Measurements from ENCODE around the gene MTERF1. TPM values are rescaled to one million over a fixed set of nuclear protein-coding genes. Genes with fewer than 3 reads are reported as not detected.
"Not testable (repeated sequence)": the region's sequence is repeated elsewhere in the genome, so short reads cannot be mapped to it uniquely, and the experiment has no call there.

Gene MTERF1
- total RNA-seq, 1 experiment from 2014 or later: 19.1 TPM

DNA sequence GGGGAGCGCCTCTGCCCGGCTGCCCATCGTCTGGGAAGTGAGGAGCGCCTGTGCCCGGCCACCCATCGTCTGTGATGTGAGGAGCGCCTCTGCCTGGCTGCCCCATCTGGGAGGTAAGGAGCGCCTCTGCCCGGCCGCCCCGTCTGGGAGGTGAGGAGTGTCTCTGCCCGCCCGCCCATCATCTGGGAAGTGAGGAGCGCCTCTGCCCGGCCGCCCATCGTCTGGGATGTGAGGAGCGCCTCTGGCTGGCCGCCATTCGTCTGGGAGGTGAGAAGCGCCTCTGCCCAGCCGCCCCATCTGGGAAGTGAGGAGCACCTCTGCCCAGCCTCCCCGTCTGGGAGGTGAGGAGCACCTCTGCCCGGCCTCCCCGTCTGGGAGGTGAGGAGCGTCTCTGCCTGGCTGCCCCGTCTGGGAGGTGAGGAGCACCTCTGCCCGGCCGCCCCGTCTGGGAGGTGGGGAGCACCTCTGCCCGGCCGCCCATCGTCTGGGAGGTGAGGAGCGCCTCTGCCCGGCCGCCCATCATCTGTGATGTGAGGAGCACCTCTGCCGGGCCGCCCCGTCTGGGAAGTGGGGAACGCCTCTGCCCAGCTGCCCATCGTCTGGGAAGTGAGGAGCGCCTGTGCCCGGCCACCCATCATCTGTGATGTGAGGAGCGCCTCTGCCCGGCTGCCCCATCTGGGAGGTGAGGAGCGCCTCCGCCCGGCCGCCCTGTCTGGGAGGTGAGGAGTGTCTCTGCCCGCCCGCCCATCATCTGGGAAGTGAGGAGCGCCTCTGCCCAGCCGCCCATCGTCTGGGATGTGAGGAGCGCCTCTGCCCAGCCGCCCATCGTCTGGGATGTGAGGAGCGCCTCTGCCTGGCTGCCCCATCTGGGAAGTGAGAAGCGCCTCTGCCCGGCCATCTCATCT is 8.0 kb upstream of the MTERF1 start:
- DNase-seq (ENCODE audit: low spot score); in situ Hi-C loops (cut with HindIII; ENCODE audit: low sequenced_read_pairs): not testable (repeated sequence)

DNA sequence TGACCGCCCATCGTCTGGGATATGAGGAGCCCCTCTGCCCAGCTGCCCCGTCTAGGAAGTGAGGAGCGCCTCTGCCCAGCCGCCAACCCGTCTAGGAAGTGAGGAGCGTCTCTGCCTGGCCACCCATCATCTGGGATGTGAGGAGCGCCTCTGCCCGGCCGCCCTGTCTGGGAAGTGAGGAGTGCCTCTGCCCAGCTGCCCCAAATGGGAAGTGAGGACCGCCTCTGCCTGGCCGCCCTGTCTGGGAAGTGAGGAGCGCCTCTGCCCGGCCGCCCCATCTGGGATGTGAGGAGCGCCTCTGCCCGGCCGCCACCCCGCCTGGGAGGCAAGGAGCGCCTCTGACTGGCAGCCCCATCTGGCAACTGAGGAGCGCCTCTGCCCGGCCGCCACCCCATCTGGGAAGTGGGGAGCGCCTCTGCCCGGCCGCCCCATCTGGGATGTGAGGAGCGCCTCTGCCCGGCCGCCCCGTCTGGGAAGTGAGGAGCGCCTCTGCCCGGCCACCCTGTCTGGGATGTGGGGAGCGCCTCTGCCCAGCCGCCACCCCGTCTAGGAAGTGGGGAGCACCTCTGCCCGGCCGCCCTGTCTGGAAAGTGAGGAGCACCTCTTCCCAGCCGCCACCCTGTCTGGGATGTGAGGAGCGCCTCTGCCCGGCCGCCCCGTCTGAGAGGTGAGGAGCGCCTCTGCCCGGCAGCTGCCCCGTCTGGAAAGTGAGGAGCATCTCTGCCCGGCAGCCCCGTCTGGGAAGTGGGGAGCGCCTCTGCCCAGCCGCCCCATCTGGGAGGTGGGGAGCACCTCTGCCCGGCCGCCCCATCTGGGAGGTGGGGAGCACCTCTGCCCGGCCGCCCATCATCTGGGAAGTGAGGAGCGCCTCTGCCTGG is 7.1 kb upstream of the MTERF1 start:
- in situ Hi-C loops (cut with HindIII; ENCODE audit: low sequenced_read_pairs); DNase-seq (ENCODE audit: low spot score): not testable (repeated sequence)

DNA sequence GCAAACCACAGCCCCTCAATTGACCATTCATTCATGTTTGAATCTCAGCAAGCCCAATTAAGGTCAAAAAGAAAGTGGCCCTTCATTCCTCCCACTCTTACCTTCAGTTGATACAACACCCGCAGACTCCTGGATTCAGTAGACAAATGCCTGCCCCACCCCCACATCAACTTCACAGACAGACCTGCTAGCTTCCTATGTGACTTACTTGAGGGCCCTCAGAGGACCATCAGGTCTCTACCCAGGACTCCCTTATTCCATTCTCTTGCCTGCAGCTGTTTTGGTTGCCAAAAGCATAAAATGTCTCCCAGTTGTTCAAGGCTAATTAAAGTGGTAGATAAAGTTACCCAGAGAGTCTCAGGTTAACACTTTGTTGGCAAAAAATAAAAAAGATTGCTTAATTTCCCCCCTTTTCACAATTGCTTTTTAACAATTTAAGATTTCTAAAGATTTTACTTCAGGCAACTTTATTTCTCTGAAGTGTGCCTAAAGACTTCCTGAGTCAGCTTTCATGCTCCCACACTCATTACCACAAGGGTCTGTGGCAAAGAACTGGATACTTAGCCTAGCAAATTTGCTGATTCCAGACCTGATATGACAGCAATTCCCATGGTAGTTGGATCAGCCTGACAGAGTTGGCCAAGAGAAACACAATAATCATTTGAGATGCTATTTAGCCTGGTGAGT is 3.3 kb upstream of the MTERF1 start:
- in situ Hi-C loops (cut with HindIII; ENCODE audit: low sequenced_read_pairs): no loop called here
- no peak for DNase-seq (ENCODE audit: low spot score)

GRCh38 chr7:91880016-91880412 is 488 bp downstream of the MTERF1 start:
- no peak for DNase-seq (ENCODE audit: low spot score)
- in situ Hi-C loops (cut with HindIII; ENCODE audit: low sequenced_read_pairs): no loop called here

- in situ Hi-C loops (cut with HindIII; ENCODE audit: low sequenced_read_pairs): no loop called here
- DNase-seq (ENCODE audit: low spot score): no peak
These were observed 3.9 kb downstream of the MTERF1 start for GRCh38 chr7:91876391-91877133.

- in situ Hi-C loops (cut with HindIII; ENCODE audit: low sequenced_read_pairs): no loop called here
- DNase-seq (ENCODE audit: low spot score): no peak
These were observed 4.7 kb downstream of the MTERF1 start for GRCh38 chr7:91875851-91876250.

GRCh38 chr7:91872928-91873327 is 7.6 kb downstream of the MTERF1 start:
- in situ Hi-C loops (cut with HindIII; ENCODE audit: low sequenced_read_pairs): no loop called here
- no peak for DNase-seq (ENCODE audit: low spot score)

DNA sequence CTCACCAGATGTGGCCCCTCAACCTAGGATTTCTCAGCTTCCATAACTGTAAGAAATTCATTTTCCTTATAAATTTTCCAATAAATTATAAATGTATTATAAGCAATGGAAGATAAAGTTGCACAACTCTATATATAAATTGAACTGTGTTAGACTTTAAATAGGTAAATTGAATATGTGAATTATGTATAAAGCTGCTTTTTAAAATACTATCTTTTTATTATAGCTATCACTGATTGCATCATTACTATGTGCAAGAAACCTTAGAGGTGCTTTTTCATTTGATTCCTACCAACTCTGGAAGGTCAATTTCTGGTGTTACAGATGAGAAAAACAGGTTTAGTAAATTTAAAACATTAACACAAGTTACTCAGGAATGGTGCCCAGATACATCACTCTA is 8.4 kb downstream of the MTERF1 start:
- in situ Hi-C loops (cut with HindIII; ENCODE audit: low sequenced_read_pairs): no loop called here
- DNase-seq (ENCODE audit: low spot score): no peak

- no peak for DNase-seq (ENCODE audit: low spot score)
- in situ Hi-C loops (cut with HindIII; ENCODE audit: low sequenced_read_pairs): no loop called here
These were observed 10.8 kb downstream of the MTERF1 start for GRCh38 chr7:91869661-91870060.

DNA sequence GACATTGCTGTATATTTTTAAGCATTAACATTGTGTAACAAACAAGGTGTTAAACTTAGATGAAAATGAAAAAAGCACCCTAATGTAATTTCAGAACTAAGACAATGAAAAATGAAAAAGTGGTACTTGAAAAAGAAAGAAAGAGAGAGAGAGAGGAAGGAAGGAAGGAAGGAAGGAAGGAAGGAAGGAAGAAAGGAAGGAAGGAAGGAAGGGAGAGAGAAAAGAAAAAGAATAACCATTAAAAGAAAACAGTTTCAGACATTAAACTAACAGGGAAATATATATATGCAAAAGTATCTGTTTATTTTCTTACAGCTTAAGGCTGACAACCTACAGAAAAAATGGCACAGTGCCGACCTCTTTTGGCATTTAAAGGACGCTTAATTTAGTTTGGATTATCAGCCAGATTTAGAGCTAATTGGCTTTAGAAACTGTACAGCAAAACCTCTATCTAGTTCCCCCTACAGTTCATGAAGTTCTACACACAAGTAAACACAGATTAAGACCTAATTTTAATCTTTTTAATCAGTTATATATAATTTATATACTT is 13.8 kb downstream of the MTERF1 start:
- in situ Hi-C loops (cut with HindIII; ENCODE audit: low sequenced_read_pairs): no loop called here
- DNase-seq (ENCODE audit: low spot score): no peak

DNA sequence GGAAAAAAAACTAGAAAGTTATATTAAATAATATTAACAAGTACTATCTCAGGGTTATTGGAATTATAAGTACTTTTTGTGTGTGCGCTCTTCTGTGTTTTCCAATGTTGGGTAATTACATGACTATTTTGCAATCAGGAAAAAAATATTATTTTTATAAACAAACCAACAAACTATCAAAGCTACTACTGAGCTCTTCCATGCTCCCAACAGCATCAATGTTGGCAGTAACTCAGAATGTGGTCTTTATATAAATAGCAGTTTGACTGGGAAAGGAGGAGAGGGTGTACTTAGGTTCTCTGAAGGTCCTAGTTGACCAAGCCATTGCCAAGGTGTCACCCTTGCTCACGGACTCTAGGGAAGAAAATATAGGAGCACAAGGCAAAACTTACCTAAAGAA is 15.0 kb downstream of the MTERF1 start:
- DNase-seq (ENCODE audit: low spot score): no peak
- in situ Hi-C loops (cut with HindIII; ENCODE audit: low sequenced_read_pairs): no loop called here

DNA sequence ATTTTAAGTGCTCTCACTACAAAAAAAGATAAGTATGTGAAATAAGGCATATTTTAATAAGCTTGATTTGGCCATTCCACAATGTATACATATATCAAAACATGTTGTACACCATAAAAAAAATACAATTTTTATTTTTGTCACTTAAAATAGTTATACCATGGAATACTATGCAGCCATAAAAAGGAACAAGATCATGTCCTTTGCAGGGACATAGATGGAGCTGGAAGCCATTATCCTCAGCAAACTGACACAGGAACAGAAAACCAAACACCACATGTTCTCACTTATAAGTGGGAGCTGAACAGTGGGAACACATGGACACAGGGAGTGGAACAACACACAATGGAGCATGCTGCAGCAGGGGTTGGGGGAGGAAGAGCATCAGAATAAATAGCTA is 15.9 kb downstream of the MTERF1 start:
- in situ Hi-C loops (cut with HindIII; ENCODE audit: low sequenced_read_pairs): not testable (repeated sequence)

DNA sequence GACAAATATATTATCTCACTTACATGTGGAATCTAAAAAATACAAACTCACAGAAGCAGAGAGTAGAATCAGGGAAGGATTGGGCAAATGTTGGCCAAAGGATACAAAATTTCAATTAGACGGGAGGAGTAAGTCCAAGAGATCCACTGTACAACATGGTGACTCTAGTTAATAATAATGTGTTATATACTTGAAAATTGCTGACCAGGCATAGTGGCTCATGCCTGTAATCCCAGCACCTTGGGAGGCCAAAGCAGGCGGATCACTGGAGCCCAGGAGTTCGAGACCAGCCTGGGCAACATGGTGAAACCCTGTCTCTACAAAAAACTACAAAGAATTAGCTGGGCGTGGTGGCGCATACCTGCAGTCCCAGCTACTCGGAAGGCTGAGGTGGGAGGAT is 16.4 kb downstream of the MTERF1 start:
- in situ Hi-C loops (cut with HindIII; ENCODE audit: low sequenced_read_pairs): no loop called here
- no peak for DNase-seq (ENCODE audit: low spot score)

More for the DNA sequence above, 15.9 kb downstream of the MTERF1 start:
- not testable (repeated sequence) for DNase-seq (ENCODE audit: low spot score)

- in situ Hi-C loops (cut with HindIII; ENCODE audit: low sequenced_read_pairs): no loop called here
These were observed 28.2 kb downstream of the MTERF1 start for GRCh38 chr7:91852263-91852741.

GRCh38 chr7:91850455-91850854 is 30.0 kb downstream of the MTERF1 start:
- in situ Hi-C loops (cut with HindIII; ENCODE audit: low sequenced_read_pairs): no loop called here
- no peak for DNase-seq (ENCODE audit: low spot score)

More at GRCh38 chr7:91852263-91852741, 28.2 kb downstream of the MTERF1 start:
- no peak for DNase-seq (ENCODE audit: low spot score)

DNA sequence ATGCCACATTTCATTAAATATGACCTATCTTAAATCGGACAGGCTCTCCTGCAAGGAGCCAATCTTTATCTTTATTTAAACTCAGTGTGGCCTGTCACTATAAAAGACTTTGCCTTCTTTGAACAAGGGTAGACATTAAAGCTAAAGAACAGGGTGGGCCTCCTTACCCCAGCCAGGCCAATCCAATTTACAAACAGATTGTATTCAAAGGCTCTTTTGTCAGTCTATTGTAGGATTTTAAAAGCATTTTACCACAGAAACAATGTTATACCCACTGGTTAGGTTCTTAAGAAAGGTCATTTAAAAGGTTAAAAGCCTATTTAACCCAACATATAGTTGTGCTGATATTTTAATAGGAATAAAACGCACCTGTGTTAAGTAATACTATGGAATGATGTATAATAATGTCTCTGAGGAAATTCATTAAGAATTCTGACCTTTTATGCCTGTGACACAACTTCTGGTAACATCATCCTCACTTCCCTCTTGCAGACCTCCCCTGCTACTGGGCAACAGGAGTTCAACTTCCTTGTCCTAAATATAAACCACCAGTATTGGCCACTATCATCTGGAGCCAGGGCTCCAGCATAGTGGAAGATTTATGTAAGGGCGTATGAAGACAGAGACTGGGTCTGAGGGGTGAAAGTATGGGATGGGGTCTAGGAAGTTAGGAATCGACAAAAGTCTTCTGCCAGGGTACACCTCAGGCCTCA is 32.5 kb downstream of the MTERF1 start:
- DNase-seq (ENCODE audit: low spot score): no peak
- in situ Hi-C loops (cut with HindIII; ENCODE audit: low sequenced_read_pairs): no loop called here

GRCh38 chr7:91847231-91847630 is 33.3 kb downstream of the MTERF1 start:
- in situ Hi-C loops (cut with HindIII; ENCODE audit: low sequenced_read_pairs): no loop called here
- DNase-seq (ENCODE audit: low spot score): no peak

- in situ Hi-C loops (cut with HindIII; ENCODE audit: low sequenced_read_pairs): no loop called here
- no peak for DNase-seq (ENCODE audit: low spot score)
These were observed 34.1 kb downstream of the MTERF1 start for GRCh38 chr7:91846436-91846835.

Data from G401 (cell line).